RCC 7860 (cell line): ENCODE measurements around the gene MIB1.
"Not testable (repeated sequence)": the region's sequence is repeated elsewhere in the genome, so short reads cannot be mapped to it uniquely, and the experiment has no call there.

ENCODE experiments used
- DNase-seq: peaks from one replicate; pipeline ENCODE4 v3.0.0-alpha.2; 2015; ENCODE audit warnings: low spot score
- FAIRE-seq: peaks from 2 replicates; lab custom pipeline; 2012; peaks lifted over from hg19 to GRCh38; lab: Jason Lieb, UNC

The MIB1 gene

GRCh38 chr18:21740538-21741311 is at the start of gene MIB1:
TSS of gene MIB1 (plus strand) at chr18:21740792. CDS start at chr18:21741584, 792 bp downstream.
- FAIRE-seq = peak; percentile 84
- DNase-seq = peak; percentile 87

- no peak for FAIRE-seq
Measured at GRCh38 chr18:21693322-21693721, 47.3 kb upstream of the MIB1 start.

DNA sequence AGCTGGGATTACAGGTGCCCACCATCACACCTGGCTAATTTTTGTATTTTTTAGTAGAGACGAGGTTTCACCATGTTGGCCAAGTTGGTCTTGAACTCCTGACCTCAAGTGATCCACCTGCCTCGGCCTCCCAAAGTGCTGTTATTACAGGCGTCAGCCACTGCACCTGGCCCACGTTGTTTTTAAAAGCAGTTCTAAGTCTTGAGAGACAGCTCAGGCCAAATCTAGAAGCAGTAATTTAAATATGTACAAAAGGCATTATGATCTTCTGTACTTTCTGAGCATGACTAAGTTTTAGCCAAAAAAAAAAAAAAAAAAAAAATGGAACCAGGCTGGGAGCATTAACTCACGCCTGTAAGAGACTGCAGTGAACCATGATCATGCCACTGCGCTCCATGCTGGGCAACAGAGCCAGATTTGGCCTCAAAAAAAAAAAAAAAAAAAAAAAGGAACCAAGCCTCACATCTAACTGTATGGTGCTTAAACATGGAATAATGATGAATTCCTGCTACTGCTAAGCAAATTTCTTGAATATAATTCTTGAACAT is 40.0 kb upstream of the MIB1 start:
- DNase-seq = no peak
- FAIRE-seq = no peak

More at GRCh38 chr18:21693322-21693721, 47.3 kb upstream of the MIB1 start:
- DNase-seq = no peak

DNA sequence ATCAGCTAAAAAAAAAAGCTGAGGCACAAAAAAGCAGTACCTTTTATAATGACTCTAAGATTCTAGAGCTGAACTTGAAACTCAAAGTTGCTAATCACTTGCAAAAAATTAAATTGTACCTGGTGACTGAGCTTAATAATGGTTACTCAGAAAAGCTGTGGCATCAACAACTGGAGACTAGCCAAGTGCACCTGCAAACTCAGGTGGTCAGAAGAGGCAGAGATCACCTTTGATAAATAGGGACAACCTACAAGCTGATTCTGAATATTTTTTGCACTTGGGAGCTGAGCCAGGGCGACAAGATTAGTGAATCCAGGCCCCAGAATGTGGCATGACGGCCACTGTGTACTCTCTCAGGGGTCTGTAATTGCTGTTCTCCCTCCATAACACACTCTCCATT is 39.0 kb upstream of the MIB1 start:
- DNase-seq (no peak), FAIRE-seq (no peak)

- DNase-seq (no peak), FAIRE-seq (no peak)
Measured at GRCh38 chr18:21702602-21703001, 38.0 kb upstream of the MIB1 start.

GRCh38 chr18:21703241-21703820 is 37.3 kb upstream of the MIB1 start:
- no peak for DNase-seq

GRCh38 chr18:21704603-21705364 is 35.8 kb upstream of the MIB1 start, which contains the start of gene ABHD3:
TSS of gene ABHD3 (minus strand) at chr18:21704774. CDS start at chr18:21704665, 109 bp downstream.
- no peak for FAIRE-seq

More at GRCh38 chr18:21703241-21703820, 37.3 kb upstream of the MIB1 start:
- FAIRE-seq = no peak

DNA sequence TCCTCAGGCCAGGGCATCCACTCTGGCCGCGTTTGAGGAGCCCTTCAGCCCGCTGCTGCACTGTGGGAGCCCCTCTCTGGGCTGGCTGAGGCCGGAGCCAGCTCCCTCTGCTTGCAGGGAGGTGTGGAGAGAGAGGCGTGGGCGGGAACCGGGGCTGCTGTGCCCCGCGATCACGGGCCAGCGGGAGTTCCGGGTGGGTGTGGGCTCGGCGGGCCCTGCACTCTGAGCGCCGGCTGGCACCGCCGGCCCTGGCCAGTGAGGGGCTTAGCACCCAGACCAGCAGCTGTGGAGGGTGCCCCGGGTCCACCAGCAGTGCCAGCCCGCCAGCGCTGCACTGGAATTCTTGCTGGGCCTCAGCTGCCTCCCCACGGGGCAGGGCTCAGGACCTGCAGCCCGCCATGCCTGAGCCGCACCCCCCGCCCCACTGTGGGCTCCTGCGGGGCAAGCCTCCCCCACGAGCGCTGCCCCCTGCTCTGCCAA is 34.2 kb upstream of the MIB1 start:
- FAIRE-seq (no peak), DNase-seq (no peak)

More at GRCh38 chr18:21704603-21705364, 35.8 kb upstream of the MIB1 start, which contains the start of gene ABHD3:
- DNase-seq = peak; percentile 72

DNA sequence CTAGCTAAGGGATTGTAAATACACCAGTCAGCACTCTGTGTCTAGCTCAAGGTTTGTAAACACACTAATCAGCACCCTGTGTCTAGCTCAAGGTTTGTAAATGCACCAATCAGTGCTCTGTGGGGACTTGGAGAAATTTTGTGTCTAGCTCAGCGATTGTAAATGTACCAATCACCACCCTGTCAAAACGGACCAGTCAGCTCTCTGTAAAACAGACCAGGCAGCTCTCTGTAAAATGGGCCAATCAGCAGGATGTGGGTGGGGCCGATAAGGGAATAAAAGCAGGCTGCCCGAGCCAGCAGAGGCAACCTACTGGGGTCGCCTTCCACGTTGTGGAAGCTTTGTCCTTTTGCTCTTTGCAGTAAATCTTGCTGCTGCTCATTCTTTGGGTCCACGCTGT is 33.5 kb upstream of the MIB1 start:
- DNase-seq, FAIRE-seq: not testable (repeated sequence)

DNA sequence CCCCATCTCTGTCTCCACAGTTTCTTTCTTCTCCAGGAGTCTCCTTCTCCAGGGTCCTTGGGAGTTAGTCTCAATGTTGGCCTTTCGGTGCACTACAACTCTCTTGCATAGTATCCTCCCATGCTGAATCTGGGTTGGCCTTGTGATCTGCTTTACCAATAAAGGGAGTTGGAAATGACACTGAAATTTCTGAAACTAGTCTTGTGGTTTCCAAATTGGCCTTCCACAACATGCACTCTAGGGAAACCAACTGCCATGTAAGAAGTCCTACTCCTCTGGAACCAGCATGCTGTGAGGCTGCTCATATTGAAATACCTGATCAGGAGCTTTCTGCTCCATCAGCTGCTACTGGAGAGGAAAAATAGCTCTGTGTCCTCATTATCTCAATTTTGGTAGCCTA is 26.1 kb upstream of the MIB1 start:
- FAIRE-seq (no peak), DNase-seq (no peak)

DNA sequence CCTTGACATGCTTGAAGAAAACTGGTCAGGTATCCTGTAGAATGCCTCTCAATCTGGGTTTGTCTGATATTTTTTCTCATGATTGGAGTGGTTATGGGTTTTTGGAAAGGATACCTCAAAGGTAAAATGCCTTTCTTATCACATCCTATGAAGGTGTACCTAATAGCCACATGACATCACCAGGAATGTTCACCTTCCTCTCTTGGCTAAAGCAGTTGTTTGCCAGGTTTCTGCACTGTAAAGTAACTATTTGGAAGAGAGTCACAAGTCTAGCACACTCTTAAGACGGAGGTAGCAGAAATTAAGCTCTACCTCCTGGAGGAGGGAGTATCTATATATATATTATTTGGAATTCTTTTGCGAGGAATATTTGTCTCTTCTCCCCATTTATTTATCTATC is 17.9 kb upstream of the MIB1 start:
- no peak for DNase-seq
- no peak for FAIRE-seq

DNA sequence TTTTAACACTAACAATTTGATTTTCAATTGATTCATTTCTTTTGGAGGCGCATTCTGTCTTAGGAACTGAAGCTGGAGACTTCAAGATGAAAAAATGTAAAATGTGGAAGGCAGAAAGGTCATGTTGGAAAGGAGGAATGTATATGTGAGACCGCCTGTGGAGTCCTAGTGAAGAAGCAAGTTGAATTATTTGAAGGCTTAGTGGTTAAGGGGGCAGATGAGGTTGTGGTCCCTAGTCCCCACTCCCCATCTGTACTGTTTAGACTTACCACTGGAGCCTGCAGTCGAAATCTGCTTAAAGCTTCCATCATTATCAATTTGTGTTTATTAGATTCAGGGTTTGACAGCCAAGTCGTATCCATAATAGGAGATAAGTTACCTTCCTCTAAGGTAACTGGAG is 15.4 kb upstream of the MIB1 start:
- FAIRE-seq = no peak
- no peak for DNase-seq

DNA sequence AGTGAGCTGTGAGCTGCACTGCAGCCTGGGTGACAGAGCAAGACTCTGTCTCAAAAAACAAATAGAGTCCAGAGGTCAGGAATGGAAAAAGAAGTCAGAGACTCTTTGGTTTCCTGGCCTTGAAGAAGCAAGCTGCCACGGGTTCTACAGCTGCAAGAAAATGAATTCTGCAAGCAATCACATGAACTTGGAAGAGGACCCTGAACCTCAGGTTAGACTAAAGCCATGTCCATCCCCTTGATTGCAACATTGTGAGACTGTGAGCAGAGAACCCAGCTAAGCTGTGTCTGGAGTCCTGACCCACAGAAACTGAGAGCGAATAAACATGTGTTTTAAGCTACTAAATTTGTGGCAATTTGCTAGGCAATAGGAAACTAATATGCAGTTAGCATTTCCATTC is 12.9 kb upstream of the MIB1 start:
- DNase-seq = no peak
- no peak for FAIRE-seq

GRCh38 chr18:21733011-21733410 is 7.6 kb upstream of the MIB1 start:
- DNase-seq (no peak), FAIRE-seq (no peak)

- DNase-seq = no peak
- FAIRE-seq = no peak
Measured at GRCh38 chr18:21735452-21736015, 5.1 kb upstream of the MIB1 start.

DNA sequence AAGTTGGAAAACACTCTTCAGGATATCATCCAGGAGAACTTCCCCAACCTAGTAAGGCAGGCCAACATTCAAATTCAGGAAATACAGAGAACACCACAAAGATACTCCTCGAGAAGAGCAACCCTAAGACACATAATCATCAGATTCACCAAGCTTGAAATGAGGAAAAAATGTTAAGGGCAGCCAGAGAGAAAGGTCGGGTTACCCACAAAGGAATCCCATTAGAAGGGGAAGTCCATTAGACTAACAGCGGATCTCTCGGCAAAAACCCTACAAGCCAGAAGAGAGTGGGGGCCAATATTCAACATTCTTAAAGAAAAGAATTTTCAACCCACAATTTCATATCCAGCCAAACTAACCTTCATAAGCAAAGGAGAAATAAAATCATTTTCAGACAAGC is 3.7 kb upstream of the MIB1 start:
- not testable (repeated sequence) for FAIRE-seq, DNase-seq

- DNase-seq = no peak
Measured at GRCh38 chr18:21739604-21740537, 721 bp upstream of the MIB1 start.

GRCh38 chr18:21741312-21741561 is 645 bp downstream of the MIB1 start:
- DNase-seq = no peak
- FAIRE-seq = no peak

More at GRCh38 chr18:21739604-21740537, 721 bp upstream of the MIB1 start:
- no peak for FAIRE-seq

DNA sequence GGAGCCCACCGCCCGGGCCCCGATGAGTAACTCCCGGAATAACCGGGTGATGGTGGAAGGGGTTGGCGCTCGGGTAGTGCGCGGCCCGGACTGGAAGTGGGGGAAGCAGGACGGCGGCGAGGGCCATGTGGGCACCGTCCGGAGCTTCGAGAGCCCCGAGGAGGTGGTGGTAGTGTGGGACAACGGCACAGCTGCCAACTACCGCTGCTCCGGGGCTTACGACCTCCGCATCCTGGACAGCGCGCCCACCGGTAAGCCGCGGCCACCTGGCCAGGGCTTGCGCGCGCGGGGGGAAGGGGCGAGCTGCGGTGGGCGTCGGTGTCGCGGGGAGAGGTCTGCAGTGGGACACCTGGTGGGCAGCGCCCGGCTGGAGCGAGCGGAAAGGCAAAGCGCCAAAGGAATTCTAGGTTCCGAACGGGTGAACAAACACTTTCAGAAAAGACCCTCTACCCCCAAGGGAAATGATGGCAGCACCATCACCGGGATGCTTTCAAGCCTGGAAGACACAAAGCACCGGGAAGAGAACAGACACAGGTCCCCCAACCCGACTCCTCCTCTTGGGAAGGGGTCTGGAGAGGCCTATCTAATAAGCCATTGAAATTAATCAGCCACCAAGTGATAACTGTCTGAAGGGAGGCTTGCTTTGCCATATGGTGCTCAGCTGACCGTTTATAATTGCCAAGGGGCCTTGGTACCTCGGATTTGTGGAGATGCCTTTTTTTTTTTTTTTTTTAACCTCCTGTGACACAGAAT is 1.1 kb downstream of the MIB1 start:
- FAIRE-seq = no peak
- no peak for DNase-seq
